HepG2 (cell line): Measurements from ENCODE around the gene PARP1. TPM values are rescaled to one million over a fixed set of nuclear protein-coding genes. Genes with fewer than 3 reads are reported as not detected.

ENCODE experiments used
- ATAC-seq: fragments of 200-7000 bp; cut with Tn5 transposase; 3 replicates; pipeline ENCODE4 v1.9.1; 2020; ENCODE audit warnings: mild to moderate bottlenecking, moderate library complexity
- BruUV-seq: library from RNA; stranded (reverse); fragments of 400-500 nt; replicated peaks from 2 replicates; lab custom pipeline; 2021; lab: Mats Ljungman, UMichigan
- CTCF ChIA-PET: fragments of 300-600 bp; formaldehyde crosslinking; extraction: SDS; loops from one replicate; lab custom pipeline; 2021; ENCODE audit warnings: low total read pairs, inconsistent platforms, low intra/inter-chr PET ratio; lab: Yijun Ruan, JAX
- POLR2A ChIA-PET: fragments of 350-600 bp; sonication (Branson Sonifier 250); formaldehyde crosslinking; loops from one replicate; lab custom pipeline; 2020; ENCODE audit warnings: antibody characterized with exemption, inconsistent platforms; lab: Yijun Ruan, JAX
- DNase-seq: peaks from one replicate; pipeline ENCODE4 v3.0.0-alpha.2; 2015; ENCODE audit warnings: low spot score
- FAIRE-seq: peaks from 3 replicates; lab custom pipeline; 2011; peaks lifted over from hg19 to GRCh38; lab: Jason Lieb, UNC
- H2AFZ ChIP-seq: one replicate; pipeline ENCODE4 v1.6.1; 2011; ENCODE audit warnings: low read length, inconsistent platforms
- H3K27ac ChIP-seq: fragments of 300-600 bp; 3 replicates; pipeline ENCODE4 v1.8.0; 2011; ENCODE audit warnings: mixed run types, mild to moderate bottlenecking, mixed read lengths, low read length, inconsistent platforms; ENCODE audit not compliant: insufficient read depth; ENCODE audit errors: extremely low read length
- H3K27me3 ChIP-seq, 2 experiments: fragments of 200-600 bp in 1 of 2; 2 replicates in 1 of 2; 3 replicates in 1 of 2; pipeline versions ENCODE4 v1.6.0 to v1.8.0; 2011; ENCODE audit warnings: low read length in 2 of 2, mild to moderate bottlenecking in 2 of 2, moderate library complexity in 2 of 2, inconsistent platforms in 1 of 2; ENCODE audit not compliant: insufficient read depth in 2 of 2, control insufficient read depth in 1 of 2
- H3K36me3 ChIP-seq, 2 experiments: fragments of 200-600 bp in 1 of 2; replicated peaks in 1 of 2; 2 replicates in 1 of 2; 3 replicates in 1 of 2; pipeline versions ENCODE4 v1.5.1 to v1.8.0; 2011; ENCODE audit warnings: low read length in 2 of 2, inconsistent platforms in 1 of 2; ENCODE audit not compliant: insufficient read depth in 2 of 2, control insufficient read depth in 1 of 2
- H3K4me1 ChIP-seq: 2 replicates; pipeline ENCODE4 v1.5.1; 2012; ENCODE audit warnings: low read length, inconsistent platforms; ENCODE audit not compliant: insufficient read depth
- H3K4me2 ChIP-seq: 2 replicates; pipeline ENCODE4 v1.6.0; 2011; ENCODE audit warnings: low read depth, low read length, inconsistent platforms
- H3K4me3 ChIP-seq, 3 experiments: fragments of 200-600 bp in 1 of 3; sonication (generic), shearing (Covaris generic) in 1 of 3; replicated peaks in 1 of 3; 2 replicates each; pipeline ENCODE4 v1.5.1; 2011 to 2016; ENCODE audit warnings: low read length in 3 of 3, inconsistent platforms in 2 of 3, low read depth in 2 of 3, mild to moderate bottlenecking in 2 of 3, control low read depth in 1 of 3, mixed read lengths in 1 of 3; ENCODE audit not compliant: insufficient read depth in 1 of 3
- H3K79me2 ChIP-seq: one replicate; pipeline ENCODE4 v1.6.1; 2011; ENCODE audit warnings: low read length, inconsistent platforms; ENCODE audit not compliant: insufficient read depth
- H3K9ac ChIP-seq: 2 replicates; pipeline ENCODE4 v1.6.0; 2011; ENCODE audit warnings: mild to moderate bottlenecking, low read depth, low read length, inconsistent platforms; ENCODE audit not compliant: insufficient read depth
- H3K9me3 ChIP-seq: 2 replicates; pipeline ENCODE4 v1.5.1; 2012; ENCODE audit warnings: mild to moderate bottlenecking, low read length
- H4K20me1 ChIP-seq: 2 replicates; pipeline ENCODE4 v1.6.0; 2011; ENCODE audit warnings: inconsistent platforms, mild to moderate bottlenecking, low read length, moderate library complexity; ENCODE audit not compliant: insufficient read depth
- CTCF ChIP-seq: sonication (generic); formaldehyde crosslinking; IDR thresholded peaks from 2 replicates; pipeline ENCODE4 v1.5.0; 2020; ENCODE audit warnings: mild to moderate bottlenecking, missing genetic modification reagents, moderate library complexity
- DNMT3B ChIP-seq: conservative IDR thresholded peaks from 2 replicates; pipeline ENCODE4 v1.6.1; 2016; ENCODE audit warnings: missing biosample characterization, control low read depth
- MAX ChIP-seq: IDR thresholded peaks from 2 replicates; pipeline ENCODE4 v1.6.1; 2012; ENCODE audit warnings: inconsistent platforms
- NAIF1 ChIP-seq: sonication (generic); formaldehyde crosslinking; IDR thresholded peaks from 2 replicates; pipeline ENCODE4 v1.5.0; 2020; ENCODE audit warnings: mild to moderate bottlenecking, missing genetic modification reagents, borderline replicate concordance
- RFXAP ChIP-seq: sonication (generic); formaldehyde crosslinking; IDR thresholded peaks from 2 replicates; pipeline ENCODE4 v1.4.0; 2020; ENCODE audit warnings: missing genetic modification reagents, borderline replicate concordance
- SAFB2 ChIP-seq: sonication (generic); formaldehyde crosslinking; IDR thresholded peaks from 2 replicates; pipeline ENCODE4 v1.5.1; 2020; ENCODE audit warnings: missing genetic modification reagents, low read depth, mild to moderate bottlenecking, borderline replicate concordance
- TFDP1 ChIP-seq: IDR thresholded peaks from 2 replicates; pipeline ENCODE4 v1.6.1; 2016; ENCODE audit warnings: missing compliant biosample characterization, missing genetic modification reagents, borderline replicate concordance
- ZFP37 ChIP-seq: sonication (generic); formaldehyde crosslinking; IDR thresholded peaks from 2 replicates; pipeline ENCODE4 v1.4.0; 2020; ENCODE audit warnings: missing genetic modification reagents, borderline replicate concordance
- ZNF484 ChIP-seq: sonication (generic); formaldehyde crosslinking; IDR thresholded peaks from 2 replicates; pipeline ENCODE4 v1.5.1; 2020; ENCODE audit warnings: mild to moderate bottlenecking, low read depth, missing genetic modification reagents, borderline replicate concordance
- ZNF503 ChIP-seq: sonication (generic); formaldehyde crosslinking; IDR thresholded peaks from 2 replicates; pipeline ENCODE4 v1.4.0; 2020; ENCODE audit warnings: missing genetic modification reagents
- ZNF672 ChIP-seq: sonication (generic); formaldehyde crosslinking; IDR thresholded peaks from 2 replicates; pipeline ENCODE4 v1.8.1; 2022; ENCODE audit warnings: missing genetic modification reagents
- WGBS: methylation state at CpG from one replicate; pipeline ENCODE4 v1.1.6; 2017; ENCODE audit warnings: low lambda C conversion rate; 5-methylcytosine and 5-hydroxymethylcytosine counted together
- in situ Hi-C: cut with HindIII; loops from 2 replicates; pipeline ENCODE4 v1.10.0; 2017; ENCODE audit warnings: low pct_unique_long_range_greater_than_20kb; ENCODE audit not compliant: extremely low pct_ligation_motif_present
- intact Hi-C: fragments of 100-400 bp; cut with micrococcal nuclease; formaldehyde crosslinking; loops from one replicate; pipeline ENCODE4 v1.10.0; 2022; ENCODE audit not compliant: unreplicated experiment
- polyA plus RNA-seq, 8 experiments: library from polyadenylated mRNA; depleted of rRNA in 3 of 8; stranded (reverse) in 7 of 8; unstranded in 1 of 8; fragments of >200 nt; fragmentation: Illumina TruSeq in 4 of 8; extraction: Trizol in 4 of 8; gene quantifications; 2 replicates each; pipeline versions ENCODE4 v1.2.1 to v1.2.3, GENCODE V29; 2011 to 2016; ENCODE audit warnings: low read depth in 4 of 8, missing spikeins in 1 of 8, mixed read lengths in 1 of 8; ENCODE audit not compliant: insufficient read depth in 1 of 8
- total RNA-seq, 5 experiments: library from RNA; depleted of rRNA; stranded (reverse); fragments of >200 nt; fragmentation: Illumina TruSeq; extraction: Trizol; gene quantifications; 2 replicates each; pipeline ENCODE4 v1.2.3, GENCODE V29; 2016; ENCODE audit warnings: low read depth in 1 of 5

The PARP1 gene
- total and polyA plus RNA-seq, 2 of the 13 experiments (the other 11 are each of a cell fraction or from before 2014, with no cell fraction given): 50.1 to 85.2 TPM

DNA sequence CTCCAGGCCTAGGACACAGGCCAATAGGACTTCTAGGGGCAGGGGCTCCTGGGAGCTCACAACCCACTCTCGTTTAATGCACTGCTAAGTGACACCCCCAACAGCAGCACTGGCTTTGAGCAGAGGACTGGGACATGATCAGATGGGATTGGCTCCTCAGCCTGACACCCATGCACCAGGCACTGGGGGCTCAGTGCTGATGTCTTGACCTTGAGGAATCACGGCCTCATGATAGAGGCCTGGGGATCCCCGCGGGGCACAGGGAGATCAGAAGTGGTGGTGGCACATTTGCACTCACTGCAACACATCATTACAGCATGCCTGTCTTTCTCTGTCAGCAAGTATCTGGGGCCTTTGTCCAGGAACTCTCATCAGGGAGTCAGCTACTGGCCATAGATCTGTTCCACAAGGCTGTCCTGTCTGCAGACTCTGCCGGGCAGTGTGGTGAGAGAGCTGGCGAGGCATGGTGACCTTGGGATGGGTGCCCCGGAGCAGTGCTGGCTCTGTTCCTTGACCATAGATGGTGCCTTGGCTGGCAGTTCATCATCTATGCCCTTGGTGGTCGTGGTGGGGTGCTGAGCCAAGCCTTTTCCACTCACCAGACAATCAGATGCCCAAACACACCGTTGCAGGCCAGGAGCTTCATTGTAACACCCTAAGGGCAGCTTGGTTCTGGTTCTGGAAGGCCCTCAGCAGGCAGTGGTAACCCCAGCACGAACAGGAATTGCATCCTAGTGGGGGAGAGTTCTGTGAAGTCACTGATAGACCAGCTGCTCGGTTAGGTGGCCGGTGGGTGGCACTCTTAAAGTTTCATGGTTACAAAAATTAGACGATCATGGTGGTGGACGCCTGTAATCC, 22.2 kb upstream of the PARP1 start:
- H3K27ac ChIP-seq: no peak overlapping the region
- FAIRE-seq (no peak), ATAC-seq (no peak)
- intact Hi-C loops: loop anchor here (10.0 kb wide), 2 partner anchors 115 to 175 kb away; partner anchors contain the start of gene STUM
- no peak overlapping the region for H3K4me2 ChIP-seq
- H3K4me1 ChIP-seq: no peaks in the 10 kb centered on the region
- H3K9me3 ChIP-seq: no peaks in the 10 kb centered on the region
- H4K20me1 ChIP-seq: no peaks in the 10 kb centered on the region
- TF ChIP-seq ZNF672 (no peak), TFDP1 (no peak), MAX (no peak), SAFB2 (no peak), CTCF (CRISPR knock-in tag) (no peak), DNMT3B (CRISPR knock-in tag) (no peak), ZFP37 (no peak), NAIF1 (CRISPR knock-in tag) (no peak), RFXAP (CRISPR knock-in tag) (no peak), ZNF503 (no peak), ZNF484 (CRISPR knock-in tag) (no peak)
- TF ChIP-seq, all 625 proteins: peak for 0
- Histone ChIP-seq H3K4me3 (no peak overlapping the region), H3K27me3 (peaks cover 2 to 8% of the 10 kb centered on the region in 2 experiments; a peak in 3 of 5 replicates), H2AFZ (no peak overlapping the region), H3K9ac (no peak overlapping the region), H3K36me3 (no peaks in the 10 kb centered on the region), H3K79me2 (no peaks in the 10 kb centered on the region)
- ChIA-PET POLR2A (no interaction called here), CTCF (no interaction called here)
- 68% methylated on average over 8 of the region's 14 CpGs for WGBS
- in situ Hi-C loops: loop anchor here (10.0 kb wide), 2 partner anchors 115 to 175 kb away; partner anchors contain the start of gene STUM
- no TSS peak for BruUV-seq
- no peak for DNase-seq
